Measurements from ENCODE around the gene LETM1.

LETM1 gene

DNA sequence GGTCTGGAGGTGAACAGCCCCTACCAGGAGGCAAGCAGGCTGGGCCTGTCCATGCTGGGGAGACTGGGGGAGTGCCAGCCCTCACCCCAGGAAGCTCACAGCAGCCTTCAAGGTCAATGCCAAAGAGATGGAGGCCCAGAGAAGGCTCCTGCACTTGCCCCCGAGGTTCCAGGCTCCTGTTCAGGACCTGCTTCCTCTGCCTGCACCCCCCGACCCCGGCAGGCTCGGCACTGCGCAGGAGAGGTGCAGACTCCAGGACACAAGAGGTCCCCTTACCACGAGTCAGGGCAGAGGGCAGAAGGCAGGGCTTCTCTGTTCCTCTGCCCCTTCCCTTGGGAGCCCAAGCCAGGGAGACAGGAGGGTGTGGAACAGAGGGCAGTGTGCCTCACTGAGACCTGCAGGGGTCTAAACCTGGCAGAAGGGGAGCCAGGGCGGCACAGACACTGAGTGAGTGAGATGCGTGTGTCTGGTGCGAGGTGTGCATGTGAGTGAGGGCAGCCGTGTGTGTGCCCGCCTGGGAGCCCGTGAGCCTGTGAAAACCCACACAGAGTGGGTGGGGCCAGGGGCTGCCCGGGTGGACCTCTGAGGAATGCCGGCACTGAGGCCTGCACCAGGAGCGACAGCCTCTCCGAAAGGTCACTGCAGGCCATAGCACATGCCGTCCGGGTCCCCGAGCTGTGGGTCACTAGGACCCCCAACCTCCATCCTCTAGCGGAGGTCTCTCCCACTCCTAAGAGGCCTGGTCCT, 93.5 kb downstream of the LETM1 start:
- no peak for DNase-seq (ENCODE audit: low spot score)
